OCI-LY1 (cell line): ENCODE measurements around the gene SOST.

ENCODE experiments used
- H2AFZ ChIP-seq: fragments of 200-600 bp; sonication (generic), shearing (Covaris generic); 2 replicates; pipeline ENCODE4 v1.6.0; 2014; ENCODE audit warnings: antibody characterized with exemption, mild to moderate bottlenecking, low read length
- H3F3A ChIP-seq: fragments of 200-600 bp; sonication (generic), shearing (Covaris generic); 2 replicates; pipeline ENCODE4 v1.6.0; 2014; ENCODE audit warnings: mild to moderate bottlenecking, antibody characterized with exemption, low read length, moderate library complexity; ENCODE audit not compliant: insufficient read depth
- H3K27ac ChIP-seq: fragments of 200-600 bp; sonication (generic); 2 replicates; pipeline ENCODE4 v1.5.1; 2014; ENCODE audit warnings: low read length, mixed run types, mild to moderate bottlenecking, low read depth; ENCODE audit not compliant: poor library complexity, severe bottlenecking
- H3K27me3 ChIP-seq: fragments of 200-600 bp; sonication (generic); 2 replicates; pipeline ENCODE4 v1.6.0; 2014; ENCODE audit warnings: antibody characterized with exemption, mild to moderate bottlenecking, low read length, moderate library complexity; ENCODE audit not compliant: insufficient read depth
- H3K36me3 ChIP-seq: fragments of 200-600 bp; sonication (generic); 2 replicates; pipeline ENCODE4 v1.6.1; 2014; ENCODE audit warnings: mild to moderate bottlenecking, antibody characterized with exemption, low read length, moderate library complexity, mixed read lengths; ENCODE audit not compliant: insufficient read depth
- H3K4me1 ChIP-seq: fragments of 200-600 bp; sonication (generic); 2 replicates; pipeline ENCODE4 v1.5.1; 2014; ENCODE audit warnings: mild to moderate bottlenecking, low read length, moderate library complexity; ENCODE audit not compliant: insufficient read depth, severe bottlenecking
- H3K4me2 ChIP-seq: fragments of 200-600 bp; sonication (generic), shearing (Covaris generic); 2 replicates; pipeline ENCODE4 v1.6.1; 2014; ENCODE audit warnings: low read length
- H3K4me3 ChIP-seq: fragments of 200-600 bp; sonication (generic); 2 replicates; pipeline ENCODE4 v1.5.1; 2014; ENCODE audit warnings: low read length, low read depth, mild to moderate bottlenecking, mixed read lengths; ENCODE audit not compliant: poor library complexity, severe bottlenecking
- H3K79me2 ChIP-seq: fragments of 200-600 bp; shearing (Covaris generic); 2 replicates; pipeline ENCODE4 v1.6.1; 2016; ENCODE audit warnings: mixed run types, low read length, mixed read lengths; ENCODE audit not compliant: insufficient read depth
- H3K9ac ChIP-seq: fragments of 200-600 bp; sonication (generic), shearing (Covaris generic); 2 replicates; pipeline ENCODE4 v1.6.1; 2014; ENCODE audit warnings: mild to moderate bottlenecking, low read length, mixed read lengths
- H3K9me2 ChIP-seq: fragments of 200-600 bp; sonication (generic), shearing (Covaris generic); 2 replicates; pipeline ENCODE4 v1.6.1; 2014; ENCODE audit warnings: low read depth, mild to moderate bottlenecking, low read length, mixed read lengths
- H3K9me3 ChIP-seq: fragments of 200-600 bp; shearing (Covaris generic); 2 replicates; pipeline ENCODE4 v1.6.1; 2014; ENCODE audit warnings: low read length, mixed read lengths
- H4K20me1 ChIP-seq: fragments of 200-600 bp; sonication (generic), shearing (Covaris generic); 2 replicates; pipeline ENCODE4 v1.6.0; 2016; ENCODE audit warnings: mild to moderate bottlenecking, low read length; ENCODE audit not compliant: insufficient read depth
- EZH2 ChIP-seq: fragments of 200-600 bp; sonication (generic), shearing (Covaris generic); IDR thresholded peaks from 2 replicates; pipeline ENCODE4 v1.8.0; 2017; ENCODE audit warnings: borderline replicate concordance, mixed run types, mild to moderate bottlenecking, antibody characterized with exemption, low read length, moderate library complexity, mixed read lengths
- TF ChIP-seq, protein P1 (sequence below): fragments of 200-600 bp; sonication (generic), shearing (Covaris generic); IDR thresholded peaks from 2 replicates; pipeline ENCODE4 v1.5.1; 2017; ENCODE audit warnings: mild to moderate bottlenecking, antibody characterized with exemption, low read length, moderate library complexity, mixed read lengths

The SOST gene

DNA sequence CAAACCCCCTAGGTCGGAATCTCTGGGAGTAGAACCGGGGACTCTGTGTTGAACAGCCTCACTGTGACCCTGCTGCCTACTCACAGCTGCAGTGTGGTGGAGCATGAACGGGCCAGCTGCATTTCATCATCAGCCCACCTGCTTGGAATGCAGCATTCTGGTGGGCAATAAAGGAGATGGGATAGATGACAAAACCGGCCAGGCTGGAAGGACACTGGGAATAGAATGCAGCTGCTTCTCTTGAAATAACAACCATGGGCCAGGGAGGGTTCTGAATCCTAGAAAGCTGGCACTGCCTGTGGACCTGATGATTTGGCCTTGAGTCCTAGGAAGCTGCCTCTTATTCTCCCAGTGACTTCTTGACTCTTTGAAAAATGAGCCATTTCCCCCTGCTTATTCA is 45.2 kb upstream of the SOST start:
- H3K27me3 ChIP-seq: peaks cover 10% of the 10 kb centered on the region
- H3K79me2 ChIP-seq: no peaks in the 10 kb centered on the region
- no peaks in the 10 kb centered on the region for H3K9me2 ChIP-seq
- no peaks in the 10 kb centered on the region for H4K20me1 ChIP-seq
- no peaks in the 10 kb centered on the region for H3K9me3 ChIP-seq
- H3K27ac ChIP-seq: no peak overlapping the region
- H3K9ac ChIP-seq: no peak overlapping the region
- H3K4me3 ChIP-seq: no peak overlapping the region
- no peak overlapping the region for H3K4me2 ChIP-seq
- no peaks in the 10 kb centered on the region for H3F3A ChIP-seq
- H2AFZ ChIP-seq: no peak overlapping the region
- no peaks in the 10 kb centered on the region for H3K36me3 ChIP-seq
- H3K4me1 ChIP-seq: no peaks in the 10 kb centered on the region
- no peak for TF ChIP-seq EZH2
- TF ChIP-seq, protein P1, sequence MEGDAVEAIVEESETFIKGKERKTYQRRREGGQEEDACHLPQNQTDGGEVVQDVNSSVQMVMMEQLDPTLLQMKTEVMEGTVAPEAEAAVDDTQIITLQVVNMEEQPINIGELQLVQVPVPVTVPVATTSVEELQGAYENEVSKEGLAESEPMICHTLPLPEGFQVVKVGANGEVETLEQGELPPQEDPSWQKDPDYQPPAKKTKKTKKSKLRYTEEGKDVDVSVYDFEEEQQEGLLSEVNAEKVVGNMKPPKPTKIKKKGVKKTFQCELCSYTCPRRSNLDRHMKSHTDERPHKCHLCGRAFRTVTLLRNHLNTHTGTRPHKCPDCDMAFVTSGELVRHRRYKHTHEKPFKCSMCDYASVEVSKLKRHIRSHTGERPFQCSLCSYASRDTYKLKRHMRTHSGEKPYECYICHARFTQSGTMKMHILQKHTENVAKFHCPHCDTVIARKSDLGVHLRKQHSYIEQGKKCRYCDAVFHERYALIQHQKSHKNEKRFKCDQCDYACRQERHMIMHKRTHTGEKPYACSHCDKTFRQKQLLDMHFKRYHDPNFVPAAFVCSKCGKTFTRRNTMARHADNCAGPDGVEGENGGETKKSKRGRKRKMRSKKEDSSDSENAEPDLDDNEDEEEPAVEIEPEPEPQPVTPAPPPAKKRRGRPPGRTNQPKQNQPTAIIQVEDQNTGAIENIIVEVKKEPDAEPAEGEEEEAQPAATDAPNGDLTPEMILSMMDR: no peak

DNA sequence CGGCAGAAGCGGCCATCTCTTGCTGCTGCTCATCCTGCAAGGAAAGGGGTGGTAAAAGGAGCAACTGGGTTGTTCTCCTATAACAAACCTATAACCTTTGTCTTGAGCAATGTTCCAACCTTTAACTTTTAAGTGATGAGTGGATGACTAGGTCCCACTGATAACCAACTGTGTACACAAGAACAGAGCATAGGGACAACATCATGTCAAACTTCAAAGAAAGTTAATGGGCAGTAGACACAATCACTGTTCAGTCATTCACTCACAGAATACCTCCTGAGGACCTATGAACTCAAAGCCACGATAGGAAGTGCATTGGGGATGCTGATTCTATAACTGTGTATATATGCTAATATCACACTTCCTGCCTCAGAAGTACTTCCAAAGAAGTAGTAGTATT is 43.3 kb upstream of the SOST start:
- H3K36me3 ChIP-seq: no peaks in the 10 kb centered on the region
- H4K20me1 ChIP-seq: no peaks in the 10 kb centered on the region
- H3K9me2 ChIP-seq: no peaks in the 10 kb centered on the region
- no peaks in the 10 kb centered on the region for H3K79me2 ChIP-seq
- H3K9ac ChIP-seq: no peak overlapping the region
- peaks cover 10% of the 10 kb centered on the region for H3K27me3 ChIP-seq
- no peak overlapping the region for H2AFZ ChIP-seq
- no peaks in the 10 kb centered on the region for H3F3A ChIP-seq
- H3K4me3 ChIP-seq: no peak overlapping the region
- no peak overlapping the region for H3K4me2 ChIP-seq
- no peaks in the 10 kb centered on the region for H3K9me3 ChIP-seq
- no peaks in the 10 kb centered on the region for H3K4me1 ChIP-seq
- no peak overlapping the region for H3K27ac ChIP-seq
- TF ChIP-seq, protein P1: no peak
- TF ChIP-seq EZH2: no peak

DNA sequence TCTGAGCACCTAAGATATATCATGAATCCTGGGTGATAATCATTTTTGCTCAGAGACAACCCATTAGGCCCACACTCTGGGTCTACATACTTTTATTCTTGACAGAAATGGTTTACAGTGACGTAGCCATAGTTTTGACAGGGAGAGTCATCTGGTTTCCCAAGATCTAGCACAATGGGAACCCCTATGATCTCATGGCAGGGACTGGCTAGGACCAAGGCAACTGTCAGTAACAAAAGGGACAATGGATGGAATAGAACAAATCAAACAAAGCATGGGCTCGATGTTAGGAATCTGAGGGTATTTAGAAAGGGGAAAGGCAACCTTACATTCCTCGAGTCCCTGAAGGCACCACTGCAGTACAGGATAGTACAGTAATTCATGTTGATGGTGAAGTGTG is 42.1 kb upstream of the SOST start:
- H3K4me1 ChIP-seq: no peaks in the 10 kb centered on the region
- no peaks in the 10 kb centered on the region for H3K9me2 ChIP-seq
- H2AFZ ChIP-seq: no peak overlapping the region
- peaks cover 10% of the 10 kb centered on the region for H3K27me3 ChIP-seq
- H3K4me2 ChIP-seq: no peak overlapping the region
- H3K9me3 ChIP-seq: no peaks in the 10 kb centered on the region
- no peak overlapping the region for H3K9ac ChIP-seq
- H3K4me3 ChIP-seq: no peak overlapping the region
- TF ChIP-seq, protein P1: no peak
- no peak for TF ChIP-seq EZH2
- no peaks in the 10 kb centered on the region for H4K20me1 ChIP-seq
- H3K36me3 ChIP-seq: no peaks in the 10 kb centered on the region
- no peak overlapping the region for H3K27ac ChIP-seq
- H3F3A ChIP-seq: no peaks in the 10 kb centered on the region
- no peaks in the 10 kb centered on the region for H3K79me2 ChIP-seq
